ENCODE data around the gene CH25H. TPM values are rescaled to one million over a fixed set of nuclear protein-coding genes. Genes with fewer than 3 reads are reported as not detected.

CH25H gene
- total and polyA plus RNA-seq, 10 of the 15 experiments (the other 5 are each of a cell fraction or from before 2014, with no cell fraction given) = not detected

DNA sequence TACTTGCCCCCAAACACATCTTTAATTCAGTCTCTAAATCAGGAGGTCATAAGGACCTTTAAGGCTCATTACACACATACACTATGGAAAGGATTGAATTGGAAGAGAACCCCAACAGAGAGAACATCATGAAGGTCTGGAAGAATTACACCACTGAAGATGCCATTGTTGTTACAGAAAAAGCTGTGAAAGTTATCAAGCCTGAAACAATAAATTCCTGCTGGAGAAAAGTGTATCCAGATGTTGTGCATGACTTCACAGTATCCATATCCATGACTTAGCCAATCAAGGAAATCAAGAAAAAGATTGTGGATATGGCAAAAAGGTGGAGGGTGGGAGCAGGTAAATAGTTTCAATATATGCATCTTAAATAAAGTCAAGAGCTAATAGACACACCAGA is 30.7 kb upstream of the CH25H start:
- no peak overlapping the region for H3K27ac ChIP-seq (ENCODE audit: control insufficient read depth, insufficient read depth)
- ChIA-PET SMC1A (ENCODE audit: uncharacterized antibody, unreplicated experiment) (interaction anchor here (0.9 to 1.3 kb wide), 2 partner anchors 11 to 16 kb away, joined by 3 read pairs; no protein-coding TSS in a partner anchor), CTCF (interaction anchor here (1.0 to 7.3 kb wide), 3 partner anchors 19 to 178 kb away, joined by 3 to 92 read pairs (median 3); no protein-coding TSS in a partner anchor), RAD21 (ENCODE audit: unreplicated experiment) (no interaction called here), POLR2A (no interaction called here)
- no TSS peak for BruUV-seq (replicated peaks)
- TF ChIP-seq MTA2 (IDR thresholded peaks at IDR 0.05; ENCODE audit: low read depth) = no peak
- no peak for TF ChIP-seq GABPA (IDR thresholded peaks at IDR 0.05; ENCODE audit: low read depth)
- TF ChIP-seq, protein P1, sequence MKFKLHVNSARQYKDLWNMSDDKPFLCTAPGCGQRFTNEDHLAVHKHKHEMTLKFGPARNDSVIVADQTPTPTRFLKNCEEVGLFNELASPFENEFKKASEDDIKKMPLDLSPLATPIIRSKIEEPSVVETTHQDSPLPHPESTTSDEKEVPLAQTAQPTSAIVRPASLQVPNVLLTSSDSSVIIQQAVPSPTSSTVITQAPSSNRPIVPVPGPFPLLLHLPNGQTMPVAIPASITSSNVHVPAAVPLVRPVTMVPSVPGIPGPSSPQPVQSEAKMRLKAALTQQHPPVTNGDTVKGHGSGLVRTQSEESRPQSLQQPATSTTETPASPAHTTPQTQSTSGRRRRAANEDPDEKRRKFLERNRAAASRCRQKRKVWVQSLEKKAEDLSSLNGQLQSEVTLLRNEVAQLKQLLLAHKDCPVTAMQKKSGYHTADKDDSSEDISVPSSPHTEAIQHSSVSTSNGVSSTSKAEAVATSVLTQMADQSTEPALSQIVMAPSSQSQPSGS (IDR thresholded peaks at IDR 0.05; ENCODE audit: low read length) = no peak
- TF ChIP-seq, protein P2, sequence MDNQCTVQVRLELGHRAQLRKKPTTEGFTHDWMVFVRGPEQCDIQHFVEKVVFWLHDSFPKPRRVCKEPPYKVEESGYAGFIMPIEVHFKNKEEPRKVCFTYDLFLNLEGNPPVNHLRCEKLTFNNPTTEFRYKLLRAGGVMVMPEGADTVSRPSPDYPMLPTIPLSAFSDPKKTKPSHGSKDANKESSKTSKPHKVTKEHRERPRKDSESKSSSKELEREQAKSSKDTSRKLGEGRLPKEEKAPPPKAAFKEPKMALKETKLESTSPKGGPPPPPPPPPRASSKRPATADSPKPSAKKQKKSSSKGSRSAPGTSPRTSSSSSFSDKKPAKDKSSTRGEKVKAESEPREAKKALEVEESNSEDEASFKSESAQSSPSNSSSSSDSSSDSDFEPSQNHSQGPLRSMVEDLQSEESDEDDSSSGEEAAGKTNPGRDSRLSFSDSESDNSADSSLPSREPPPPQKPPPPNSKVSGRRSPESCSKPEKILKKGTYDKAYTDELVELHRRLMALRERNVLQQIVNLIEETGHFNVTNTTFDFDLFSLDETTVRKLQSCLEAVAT (IDR thresholded peaks at IDR 0.05) = no peak
- no peak for TF ChIP-seq ZSCAN29 (IDR thresholded peaks at IDR 0.05)
- TF ChIP-seq HDGF (IDR thresholded peaks at IDR 0.05) = no peak
- TF ChIP-seq MTA3 (IDR thresholded peaks at IDR 0.05; ENCODE audit: borderline replicate concordance, low read length) = no peak
- TF ChIP-seq MYB (IDR thresholded peaks at IDR 0.05; ENCODE audit: borderline replicate concordance, low read depth, low read length) = no peak
- TF ChIP-seq SIX5 (IDR thresholded peaks at IDR 0.05; ENCODE audit: low read depth, low read length, severe bottlenecking) = no peak
- no peak for TF ChIP-seq TARDBP (IDR thresholded peaks at IDR 0.05; ENCODE audit: borderline replicate concordance)
- TF ChIP-seq, protein P3, sequence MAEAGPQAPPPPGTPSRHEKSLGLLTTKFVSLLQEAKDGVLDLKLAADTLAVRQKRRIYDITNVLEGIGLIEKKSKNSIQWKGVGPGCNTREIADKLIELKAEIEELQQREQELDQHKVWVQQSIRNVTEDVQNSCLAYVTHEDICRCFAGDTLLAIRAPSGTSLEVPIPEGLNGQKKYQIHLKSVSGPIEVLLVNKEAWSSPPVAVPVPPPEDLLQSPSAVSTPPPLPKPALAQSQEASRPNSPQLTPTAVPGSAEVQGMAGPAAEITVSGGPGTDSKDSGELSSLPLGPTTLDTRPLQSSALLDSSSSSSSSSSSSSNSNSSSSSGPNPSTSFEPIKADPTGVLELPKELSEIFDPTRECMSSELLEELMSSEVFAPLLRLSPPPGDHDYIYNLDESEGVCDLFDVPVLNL (IDR thresholded peaks at IDR 0.05; ENCODE audit: low read depth, low read length) = no peak
- no peak for TF ChIP-seq MEF2B (IDR thresholded peaks at IDR 0.05; ENCODE audit: partially characterized antibody, poor library complexity, severe bottlenecking)
- FAIRE-seq (no peak), DNase-seq (ENCODE audit: low read depth, low spot score) (no peak), ATAC-seq (no peak)
- peaks cover 20% of the 10 kb centered on the region for H3K4me1 ChIP-seq (ENCODE audit: control insufficient read depth, insufficient read depth, low read length)
- no peaks in the 10 kb centered on the region for H3K9me3 ChIP-seq (replicated peaks; ENCODE audit: control insufficient read depth, insufficient read depth, low read length)
- in situ Hi-C loops (cut with MboI) (no loop called here), intact Hi-C loops (cut with micrococcal nuclease; ENCODE audit: unreplicated experiment) (no loop called here)
- H3K4me2 ChIP-seq (ENCODE audit: control insufficient read depth, insufficient read depth) = no peak overlapping the region
- no peak overlapping the region for H3K9ac ChIP-seq (ENCODE audit: control insufficient read depth, insufficient read depth, low read length)
- H4K20me1 ChIP-seq (ENCODE audit: control insufficient read depth, insufficient read depth) = no peaks in the 10 kb centered on the region
- no peak overlapping the region for H3K4me3 ChIP-seq
- peaks cover 0 to 5% of the 10 kb centered on the region in 2 experiments; a peak in 2 of 4 replicates for H3K36me3 ChIP-seq (ENCODE audit: control insufficient read depth in 2 of 2, insufficient read depth in 2 of 2, low read length in 1 of 2)
- H2AFZ ChIP-seq (ENCODE audit: control insufficient read depth, low read depth, low read length) = no peak overlapping the region
- H3K27me3 ChIP-seq (replicated peaks in 1 of 2; ENCODE audit: control insufficient read depth in 2 of 2, insufficient read depth in 2 of 2, low read length in 1 of 2) = no peaks in the 10 kb centered on the region
- H3K79me2 ChIP-seq (ENCODE audit: control insufficient read depth, insufficient read depth, low read length) = no peaks in the 10 kb centered on the region
